Activated naive CD4-positive, alpha-beta T cell treated with anti-CD3 and anti-CD28 coated beads, Interleukin-2, amount 50 U/mL, for 24 hours (primary cell): ENCODE results near the gene SCN7A.
"Not testable (repeated sequence)": the region's sequence is repeated elsewhere in the genome, so short reads cannot be mapped to it uniquely, and the experiment has no call there.

ENCODE experiments used
- H3K27ac Mint-ChIP-seq: one replicate; pipeline ENCODE4 v1.8.0; 2021; ENCODE audit warnings: mild to moderate bottlenecking, mixed read lengths
- H3K27me3 Mint-ChIP-seq: one replicate; pipeline ENCODE4 v1.8.0; 2021; ENCODE audit warnings: mixed read lengths
- H3K36me3 Mint-ChIP-seq: one replicate; pipeline ENCODE4 v1.8.0; 2021; ENCODE audit warnings: mixed read lengths
- H3K4me1 Mint-ChIP-seq: one replicate; pipeline ENCODE4 v1.8.0; 2021; ENCODE audit warnings: mixed read lengths
- H3K4me3 Mint-ChIP-seq: one replicate; pipeline ENCODE4 v1.8.0; 2021; ENCODE audit warnings: mild to moderate bottlenecking, mixed read lengths
- H3K9me3 Mint-ChIP-seq: one replicate; pipeline ENCODE4 v1.8.0; 2021; ENCODE audit warnings: mixed read lengths

SCN7A gene

DNA sequence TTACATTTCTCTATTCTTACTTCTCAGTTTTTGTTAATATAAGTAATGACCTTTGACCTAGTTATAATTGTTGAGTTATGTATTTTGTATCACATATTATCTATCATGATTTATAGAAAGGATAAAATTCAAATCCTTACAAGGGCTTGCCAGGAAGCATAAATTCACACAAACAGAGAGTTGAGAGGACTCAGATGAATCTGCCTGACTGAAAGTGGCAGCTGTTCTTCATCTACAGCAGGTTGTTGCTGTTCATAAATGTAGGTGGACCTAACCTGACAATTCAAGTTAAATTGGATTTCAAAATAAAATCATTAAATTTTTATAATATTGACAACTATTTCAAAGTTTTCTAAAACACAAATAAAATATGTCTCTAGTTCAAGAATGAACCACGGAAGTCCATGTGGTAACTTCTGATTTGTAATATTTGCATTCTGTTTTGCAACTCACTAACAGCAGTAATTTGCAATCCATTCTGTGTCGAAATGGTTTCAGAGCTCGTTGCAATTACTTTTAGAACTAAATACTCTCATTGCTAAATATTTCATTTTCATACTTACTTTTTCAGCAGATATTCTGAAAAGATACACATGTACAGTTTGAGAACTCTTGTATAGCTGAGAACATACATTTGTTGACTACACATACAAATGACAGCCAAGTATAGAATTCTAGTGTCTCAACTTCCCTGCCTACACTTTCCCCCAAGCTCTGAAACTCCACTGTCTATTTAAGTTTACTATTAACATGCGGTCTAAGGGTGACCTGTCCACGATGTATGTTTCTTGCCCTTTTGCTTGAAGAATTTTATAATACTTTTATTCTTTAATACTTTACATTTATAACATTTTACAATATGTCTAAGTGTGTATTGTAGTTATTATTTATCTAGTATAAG lies 25.7 kb downstream of the SCN7A start:
- no peak overlapping the region for H3K27ac Mint-ChIP-seq

DNA sequence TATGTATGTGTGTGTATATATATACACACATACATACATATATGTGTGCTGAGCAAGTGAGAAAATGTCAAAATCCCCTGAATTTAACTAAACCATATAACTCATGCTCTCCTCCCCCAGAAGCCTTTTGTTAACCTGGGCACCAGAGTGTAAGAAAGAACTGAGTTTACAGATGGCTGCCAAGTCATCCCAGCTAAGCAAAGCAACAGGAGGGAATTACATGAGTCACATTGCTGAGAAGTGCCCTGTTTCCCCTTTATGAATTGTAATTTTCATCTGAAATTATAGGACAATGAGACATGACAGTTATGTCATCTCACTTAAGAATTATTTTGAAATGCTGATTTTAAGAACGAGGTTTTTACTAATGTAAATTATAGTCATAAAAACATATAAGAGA lies 29.9 kb downstream of the SCN7A start:
- Mint-ChIP-seq H3K4me3 (no peak overlapping the region), H3K9me3 (no peaks in the 10 kb centered on the region), H3K27ac (no peak overlapping the region), H3K36me3 (no peaks in the 10 kb centered on the region), H3K4me1 (no peaks in the 10 kb centered on the region), H3K27me3 (no peaks in the 10 kb centered on the region)

More for the DNA sequence above, 25.7 kb downstream of the SCN7A start:
- Mint-ChIP-seq H3K4me3 (no peak overlapping the region), H3K27me3 (no peaks in the 10 kb centered on the region), H3K9me3 (no peaks in the 10 kb centered on the region), H3K4me1 (no peaks in the 10 kb centered on the region), H3K36me3 (no peaks in the 10 kb centered on the region)

- no peaks in the 10 kb centered on the region for H3K27me3 Mint-ChIP-seq
- no peak overlapping the region for H3K4me3 Mint-ChIP-seq
- H3K27ac Mint-ChIP-seq: no peak overlapping the region
- no peaks in the 10 kb centered on the region for H3K4me1 Mint-ChIP-seq
- H3K9me3 Mint-ChIP-seq: no peaks in the 10 kb centered on the region
- H3K36me3 Mint-ChIP-seq: no peaks in the 10 kb centered on the region
Observed at GRCh38 chr2:166463640-166464039, 30.4 kb downstream of the SCN7A start.

DNA sequence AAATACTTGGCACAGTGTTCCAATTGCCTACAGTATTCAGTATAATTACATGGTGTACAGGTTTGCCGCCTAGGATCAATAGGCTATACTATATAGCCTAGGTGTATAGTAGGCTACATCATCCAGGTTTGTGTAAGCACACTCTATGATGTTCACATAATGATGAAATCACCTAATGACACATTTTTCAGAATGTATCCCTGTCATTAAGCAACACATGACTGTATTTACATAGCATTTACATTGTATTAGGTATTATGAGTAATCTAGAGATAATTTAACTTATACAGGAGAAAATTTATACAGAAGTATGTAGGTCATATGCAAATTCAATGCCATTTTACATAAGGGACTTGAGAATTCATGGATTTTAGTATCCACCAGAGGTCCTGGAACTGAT lies 35.4 kb downstream of the SCN7A start:
- no peaks in the 10 kb centered on the region for H3K36me3 Mint-ChIP-seq
- no peaks in the 10 kb centered on the region for H3K4me1 Mint-ChIP-seq
- H3K9me3 Mint-ChIP-seq: no peaks in the 10 kb centered on the region
- no peak overlapping the region for H3K27ac Mint-ChIP-seq
- peaks cover 1% of the 10 kb centered on the region for H3K27me3 Mint-ChIP-seq
- H3K4me3 Mint-ChIP-seq: no peak overlapping the region

- H3K4me3 Mint-ChIP-seq, H3K27ac Mint-ChIP-seq, H3K27me3 Mint-ChIP-seq, H3K9me3 Mint-ChIP-seq, H3K4me1 Mint-ChIP-seq, H3K36me3 Mint-ChIP-seq: not testable (repeated sequence)
Observed at GRCh38 chr2:166455823-166456222, 38.2 kb downstream of the SCN7A start.

DNA sequence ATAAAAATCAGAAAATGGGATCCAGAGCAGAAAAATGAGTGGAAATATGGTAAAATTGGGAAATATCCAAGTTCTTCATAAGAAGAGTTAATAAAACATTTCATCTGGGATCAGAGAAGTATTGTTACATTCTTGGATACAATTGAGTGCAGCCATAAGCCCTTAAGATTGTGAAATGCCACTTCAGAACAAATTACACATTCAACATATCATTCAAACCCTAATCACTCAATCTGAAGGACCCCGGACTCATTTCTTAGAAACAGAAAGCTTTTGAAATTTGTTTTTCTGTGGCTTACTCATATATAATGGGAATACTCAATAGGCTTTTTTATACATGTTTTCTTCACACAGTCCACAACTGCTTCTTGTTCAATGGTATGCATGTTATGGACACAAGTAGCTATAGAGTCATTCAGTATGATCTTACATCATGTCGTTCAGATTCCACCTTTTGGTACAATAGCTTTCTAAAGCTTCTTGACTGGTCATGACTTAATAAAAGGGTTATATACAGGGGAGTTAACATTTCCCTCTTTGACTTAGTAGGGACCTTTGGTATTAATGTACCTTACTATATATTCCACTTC lies 39.9 kb downstream of the SCN7A start:
- peaks cover 1% of the 10 kb centered on the region for H3K27me3 Mint-ChIP-seq

GRCh38 chr2:166451468-166451867 lies 42.6 kb downstream of the SCN7A start:
- no peaks in the 10 kb centered on the region for H3K36me3 Mint-ChIP-seq
- no peaks in the 10 kb centered on the region for H3K4me1 Mint-ChIP-seq
- H3K4me3 Mint-ChIP-seq: no peak overlapping the region
- H3K9me3 Mint-ChIP-seq: no peaks in the 10 kb centered on the region
- H3K27me3 Mint-ChIP-seq: peaks cover 1% of the 10 kb centered on the region
- H3K27ac Mint-ChIP-seq: no peak overlapping the region

More for the DNA sequence above, 39.9 kb downstream of the SCN7A start:
- no peak overlapping the region for H3K4me3 Mint-ChIP-seq
- H3K36me3 Mint-ChIP-seq: no peaks in the 10 kb centered on the region
- no peaks in the 10 kb centered on the region for H3K9me3 Mint-ChIP-seq
- no peak overlapping the region for H3K27ac Mint-ChIP-seq
- H3K4me1 Mint-ChIP-seq: no peaks in the 10 kb centered on the region

GRCh38 chr2:166449439-166449838 lies 44.6 kb downstream of the SCN7A start:
- H3K4me3 Mint-ChIP-seq: no peak overlapping the region
- H3K36me3 Mint-ChIP-seq: no peaks in the 10 kb centered on the region
- H3K27me3 Mint-ChIP-seq: peaks cover 1% of the 10 kb centered on the region
- no peaks in the 10 kb centered on the region for H3K4me1 Mint-ChIP-seq
- H3K9me3 Mint-ChIP-seq: no peaks in the 10 kb centered on the region
- no peak overlapping the region for H3K27ac Mint-ChIP-seq

GRCh38 chr2:166448106-166448505 lies 45.9 kb downstream of the SCN7A start:
- H3K27me3 Mint-ChIP-seq: peaks cover 1% of the 10 kb centered on the region
- H3K4me3 Mint-ChIP-seq: no peak overlapping the region

DNA sequence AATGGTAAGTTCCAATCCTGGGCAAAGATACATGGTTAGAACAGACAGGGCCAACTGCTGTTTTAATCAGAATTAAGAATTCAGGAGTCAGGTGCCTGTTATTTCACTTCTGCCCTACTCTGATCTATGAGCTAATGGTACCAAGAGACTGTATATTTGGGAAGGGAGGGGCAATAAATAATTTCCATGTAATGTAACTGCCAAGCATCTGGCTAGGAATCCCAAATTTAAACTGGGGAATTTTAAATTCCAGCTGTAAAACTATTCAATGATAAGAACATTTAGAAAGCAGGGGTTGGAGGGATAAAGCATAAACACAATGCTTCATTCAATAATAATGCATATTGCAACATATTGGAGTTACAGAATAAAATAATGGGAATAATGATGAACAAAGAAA lies 49.7 kb downstream of the SCN7A start:
- Mint-ChIP-seq H3K27me3 (peaks cover 1% of the 10 kb centered on the region), H3K4me3 (no peak overlapping the region), H3K4me1 (no peaks in the 10 kb centered on the region), H3K36me3 (no peaks in the 10 kb centered on the region), H3K9me3 (no peaks in the 10 kb centered on the region), H3K27ac (no peak overlapping the region)

More at GRCh38 chr2:166448106-166448505, 45.9 kb downstream of the SCN7A start:
- no peaks in the 10 kb centered on the region for H3K36me3 Mint-ChIP-seq
- no peak overlapping the region for H3K27ac Mint-ChIP-seq
- no peaks in the 10 kb centered on the region for H3K4me1 Mint-ChIP-seq
- no peaks in the 10 kb centered on the region for H3K9me3 Mint-ChIP-seq

DNA sequence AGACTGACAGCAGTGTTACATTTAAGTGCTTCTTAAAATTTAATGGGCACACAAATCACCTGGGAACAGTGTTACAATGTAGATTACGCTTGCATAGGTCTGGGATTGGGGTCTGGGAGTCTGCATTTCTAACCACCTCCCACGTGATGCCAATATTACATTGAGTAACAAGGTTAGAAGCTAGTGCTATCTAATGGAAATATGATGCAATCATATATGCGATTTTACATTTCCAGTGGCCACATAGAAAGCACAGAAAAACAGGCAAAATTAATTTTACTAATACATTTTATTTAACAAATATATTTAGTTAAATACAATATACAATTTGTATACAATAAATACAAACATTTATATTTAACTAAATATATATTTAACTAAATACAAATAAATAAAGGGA lies 53.7 kb downstream of the SCN7A start:
- H3K27me3 Mint-ChIP-seq: peaks cover 1% of the 10 kb centered on the region
- H3K4me1 Mint-ChIP-seq: no peaks in the 10 kb centered on the region
- H3K27ac Mint-ChIP-seq: no peak overlapping the region
- H3K36me3 Mint-ChIP-seq: no peaks in the 10 kb centered on the region
- H3K4me3 Mint-ChIP-seq: no peak overlapping the region
- no peaks in the 10 kb centered on the region for H3K9me3 Mint-ChIP-seq

DNA sequence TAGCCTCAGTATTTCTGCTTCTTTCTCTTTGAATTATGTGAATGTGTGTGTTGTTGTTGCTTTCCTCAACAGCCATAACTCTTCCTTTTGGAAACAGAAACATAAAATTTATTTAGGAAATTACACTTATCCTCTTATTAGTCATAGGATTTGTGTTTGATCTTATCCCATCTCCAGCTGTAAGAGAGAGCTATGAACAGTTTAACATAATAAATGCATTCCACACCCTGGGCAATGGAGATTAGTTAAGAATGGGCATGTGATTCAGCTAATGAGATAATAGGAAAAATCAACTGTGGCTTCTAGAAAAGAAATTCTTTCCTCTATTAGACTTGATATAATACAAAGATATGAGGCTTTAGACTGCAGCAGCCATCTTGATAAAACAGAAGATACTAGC lies 55.0 kb downstream of the SCN7A start:
- no peak overlapping the region for H3K4me3 Mint-ChIP-seq
- no peaks in the 10 kb centered on the region for H3K9me3 Mint-ChIP-seq
- no peaks in the 10 kb centered on the region for H3K4me1 Mint-ChIP-seq
- H3K36me3 Mint-ChIP-seq: no peaks in the 10 kb centered on the region
- H3K27ac Mint-ChIP-seq: no peak overlapping the region
- H3K27me3 Mint-ChIP-seq: no peaks in the 10 kb centered on the region

DNA sequence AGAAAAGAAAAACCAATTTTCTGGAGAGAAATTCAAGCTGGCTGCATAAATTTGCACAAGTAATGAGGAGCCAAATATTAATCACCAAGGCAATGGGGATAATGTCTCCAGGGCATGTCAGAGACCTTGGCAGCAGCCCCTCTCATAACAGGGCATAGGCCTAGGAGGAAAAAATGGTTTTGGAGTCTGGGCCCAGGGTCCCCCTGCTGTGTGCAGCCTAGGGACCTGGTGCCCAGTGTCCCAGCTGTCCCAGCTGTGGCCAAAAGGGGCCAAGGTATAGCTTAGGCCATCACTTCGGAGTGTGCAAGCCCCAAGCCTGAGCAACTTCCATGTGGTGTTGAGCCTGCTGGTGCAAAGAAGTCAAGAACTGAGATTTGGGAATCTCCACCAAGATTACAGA lies 57.1 kb downstream of the SCN7A start:
- Mint-ChIP-seq H3K27me3 (no peaks in the 10 kb centered on the region), H3K36me3 (no peaks in the 10 kb centered on the region), H3K27ac (no peak overlapping the region), H3K4me1 (no peaks in the 10 kb centered on the region), H3K9me3 (no peaks in the 10 kb centered on the region), H3K4me3 (no peak overlapping the region)

DNA sequence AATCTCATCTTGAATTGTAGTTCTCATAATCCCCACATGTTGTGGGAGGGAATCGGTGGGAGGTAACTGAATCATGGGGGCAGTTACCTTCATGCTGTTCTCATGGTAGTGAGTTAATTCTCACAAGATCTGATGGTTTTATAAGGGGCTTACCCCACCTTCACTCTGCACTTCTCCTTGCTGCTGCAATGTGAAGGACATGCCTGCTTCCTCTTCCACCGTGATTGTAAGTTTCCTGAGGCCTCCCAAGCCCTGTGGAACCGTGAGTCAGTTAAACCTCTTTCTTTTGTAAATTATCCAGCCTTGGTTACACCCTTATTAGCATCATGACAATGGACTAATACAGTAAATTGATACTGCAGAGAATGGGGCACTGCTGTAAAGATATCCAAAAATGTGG lies 57.9 kb downstream of the SCN7A start:
- Mint-ChIP-seq H3K27me3 (no peaks in the 10 kb centered on the region), H3K4me3 (no peak overlapping the region), H3K36me3 (no peaks in the 10 kb centered on the region), H3K4me1 (no peaks in the 10 kb centered on the region), H3K9me3 (no peaks in the 10 kb centered on the region), H3K27ac (no peak overlapping the region)

DNA sequence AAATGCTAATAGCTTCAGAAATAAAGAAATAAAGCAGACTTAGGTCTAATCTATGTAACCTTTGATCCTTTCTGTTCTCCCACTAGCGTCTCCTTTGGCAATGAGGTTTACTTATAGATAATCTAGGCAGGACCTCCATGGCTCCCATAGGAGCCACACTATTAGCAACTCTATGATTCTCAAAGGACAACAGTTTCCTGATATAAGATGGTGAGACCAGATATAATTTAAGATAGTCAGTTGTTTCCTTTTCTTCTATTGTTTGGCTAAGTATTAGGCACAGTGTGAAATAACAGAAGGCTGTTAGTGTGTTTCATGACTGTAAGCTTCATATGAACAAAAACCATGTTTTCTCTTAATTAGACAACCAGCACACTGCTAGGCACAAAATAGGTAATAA lies 59.6 kb downstream of the SCN7A start:
- Mint-ChIP-seq H3K4me1 (no peaks in the 10 kb centered on the region), H3K4me3 (no peak overlapping the region), H3K9me3 (no peaks in the 10 kb centered on the region), H3K36me3 (no peaks in the 10 kb centered on the region), H3K27ac (no peak overlapping the region), H3K27me3 (no peaks in the 10 kb centered on the region)

DNA sequence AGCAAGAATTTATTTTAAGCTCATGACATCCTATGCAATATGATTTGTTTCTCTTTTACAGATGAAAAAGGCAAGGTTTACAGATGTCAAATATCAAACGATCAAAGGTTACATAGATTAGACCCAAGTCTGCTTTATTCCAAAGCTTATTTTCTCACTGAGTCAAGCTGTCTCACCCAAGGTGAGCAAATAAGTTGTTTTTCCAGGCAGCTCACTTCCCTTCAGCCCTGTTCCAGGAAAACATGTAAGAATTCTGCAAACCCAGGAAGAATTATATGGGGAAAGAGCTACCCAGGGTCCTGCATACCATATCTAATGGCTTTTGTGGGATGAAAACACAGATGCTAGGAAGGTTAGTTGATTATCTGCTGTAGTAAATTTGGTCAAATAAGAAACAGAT lies 60.6 kb downstream of the SCN7A start:
- Mint-ChIP-seq H3K27me3 (no peaks in the 10 kb centered on the region), H3K27ac (no peak overlapping the region), H3K4me3 (no peak overlapping the region), H3K9me3 (no peaks in the 10 kb centered on the region), H3K4me1 (no peaks in the 10 kb centered on the region), H3K36me3 (no peaks in the 10 kb centered on the region)
